Smooth muscle cell (in vitro differentiated cells): Measurements from ENCODE around the gene IRF5. TPM values are rescaled to one million over a fixed set of nuclear protein-coding genes. Genes with fewer than 3 reads are reported as not detected.

ENCODE experiments used
- DNase-seq: peaks from one replicate; lab custom pipeline; 2025; ENCODE audit not compliant: unreplicated experiment; lab: John Stamatoyannopoulos, UW
- H2AFZ ChIP-seq: fragments of 200-600 bp; sonication (generic); 2 replicates; pipeline ENCODE4 v1.6.0; 2016; ENCODE audit warnings: antibody characterized with exemption, low read depth, mild to moderate bottlenecking
- H3F3A ChIP-seq: fragments of 200-600 bp; sonication (generic); 2 replicates; pipeline ENCODE4 v1.6.0; 2017; ENCODE audit warnings: antibody characterized with exemption, low read depth
- H3K27ac ChIP-seq: fragments of 200-600 bp; sonication (generic); 2 replicates; pipeline ENCODE4 v1.5.1; 2016; ENCODE audit warnings: low read depth, mild to moderate bottlenecking
- H3K27me3 ChIP-seq: fragments of 200-600 bp; sonication (generic); 2 replicates; pipeline ENCODE4 v1.6.1; 2016; ENCODE audit warnings: low read depth, mild to moderate bottlenecking
- H3K36me3 ChIP-seq: fragments of 200-600 bp; sonication (generic); 2 replicates; pipeline ENCODE4 v1.5.1; 2016; ENCODE audit warnings: low read depth
- H3K4me1 ChIP-seq: fragments of 200-600 bp; sonication (generic); 2 replicates; pipeline ENCODE4 v1.5.1; 2016; ENCODE audit warnings: low read depth
- H3K4me2 ChIP-seq: fragments of 200-600 bp; sonication (generic); 2 replicates; pipeline ENCODE4 v1.6.0; 2016; ENCODE audit warnings: mild to moderate bottlenecking
- H3K4me3 ChIP-seq: fragments of 200-600 bp; sonication (generic); 2 replicates; pipeline ENCODE4 v1.5.1; 2016; ENCODE audit warnings: mild to moderate bottlenecking
- H3K79me2 ChIP-seq: fragments of 200-600 bp; sonication (generic); 2 replicates; pipeline ENCODE4 v1.6.0; 2016; ENCODE audit warnings: low read depth, mild to moderate bottlenecking
- H3K9ac ChIP-seq: fragments of 200-600 bp; sonication (generic); 2 replicates; pipeline ENCODE4 v1.6.0; 2016; ENCODE audit warnings: low read depth
- H3K9me3 ChIP-seq: fragments of 200-600 bp; sonication (generic); replicated peaks from 2 replicates; pipeline ENCODE4 v1.5.1; 2016; ENCODE audit warnings: low read depth
- H4K20me1 ChIP-seq: fragments of 200-600 bp; sonication (generic); 2 replicates; pipeline ENCODE4 v1.6.0; 2016; ENCODE audit warnings: low read depth
- WGBS: methylation state at CpG from one replicate; pipeline ENCODE4 v1.1.7; 2016; ENCODE audit warnings: low lambda C conversion rate; 5-methylcytosine and 5-hydroxymethylcytosine counted together
- polyA plus RNA-seq: library from polyadenylated mRNA; unstranded; fragments of >200 nt; fragmentation: Nextera tagmentation; extraction: Ambion mirVana; gene quantifications from 2 replicates; pipeline ENCODE4 v1.2.1, GENCODE V29; 2016
- total RNA-seq: library from RNA; depleted of rRNA; stranded (reverse); fragments of >200 nt; gene quantifications from 2 replicates; pipeline ENCODE4 v1.2.3, GENCODE V29; 2014
- TF ChIP-seq, protein P1 (sequence below): fragments of 200-600 bp; sonication (generic); IDR thresholded peaks from 2 replicates; pipeline ENCODE4 v1.5.1; 2017; ENCODE audit warnings: borderline replicate concordance, mild to moderate bottlenecking, antibody characterized with exemption; ENCODE audit not compliant: insufficient read depth, poor library complexity, severe bottlenecking

IRF5 gene
- total and polyA plus RNA-seq, 2 experiments from 2014 or later: 0.35 to 0.76 TPM

DNA sequence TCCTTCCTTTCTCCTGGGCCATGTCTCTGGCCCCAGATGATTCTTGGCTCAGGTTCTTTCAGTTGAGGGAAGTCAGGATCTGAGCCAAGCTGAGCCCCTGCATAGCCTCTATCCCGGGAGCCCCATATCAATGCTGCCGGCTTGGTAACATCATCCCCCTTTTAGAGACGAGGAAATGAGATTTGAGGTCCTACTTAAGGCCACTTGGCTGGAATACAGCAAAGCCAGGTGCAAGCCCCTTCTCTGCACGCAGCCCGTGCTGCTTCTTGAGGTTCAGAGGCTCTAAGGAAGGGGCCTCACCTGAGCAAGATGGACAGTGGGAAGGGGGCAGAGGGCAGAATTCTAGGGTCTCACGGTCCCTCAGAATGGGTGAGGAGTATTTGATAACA, 2.4 kb upstream of the IRF5 start:
- Histone ChIP-seq H3K36me3 (no peaks in the 10 kb centered on the region), H3F3A (no peaks in the 10 kb centered on the region)

DNA sequence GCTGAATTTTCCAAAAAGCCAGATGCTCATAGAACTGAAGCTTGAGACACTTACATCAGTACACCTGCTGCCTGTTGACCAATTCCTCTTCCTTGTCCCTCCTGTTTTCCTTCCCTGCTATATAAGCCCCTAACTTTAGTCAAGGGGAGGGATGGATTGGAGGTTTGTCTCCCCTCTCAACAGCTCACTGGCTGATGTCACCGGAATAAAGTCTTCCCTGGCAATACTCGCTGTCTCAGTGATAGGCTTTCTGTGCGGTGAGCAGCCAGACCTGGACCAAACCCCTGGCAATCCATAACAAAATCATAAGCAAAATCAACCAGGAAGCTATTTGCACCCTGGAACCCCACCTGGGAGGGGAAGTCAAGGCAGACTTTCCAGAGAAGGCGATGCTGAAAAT, 929 bp upstream of the IRF5 start:
- H4K20me1 ChIP-seq: no peaks in the 10 kb centered on the region
- H3K27ac ChIP-seq: no peak overlapping the region
- H3F3A ChIP-seq: no peaks in the 10 kb centered on the region
- H3K9ac ChIP-seq: no peak overlapping the region
- 97% methylated on average over 4 of the region's 4 CpGs for WGBS
- H3K4me1 ChIP-seq: no peaks in the 10 kb centered on the region
- TF ChIP-seq, protein P1, sequence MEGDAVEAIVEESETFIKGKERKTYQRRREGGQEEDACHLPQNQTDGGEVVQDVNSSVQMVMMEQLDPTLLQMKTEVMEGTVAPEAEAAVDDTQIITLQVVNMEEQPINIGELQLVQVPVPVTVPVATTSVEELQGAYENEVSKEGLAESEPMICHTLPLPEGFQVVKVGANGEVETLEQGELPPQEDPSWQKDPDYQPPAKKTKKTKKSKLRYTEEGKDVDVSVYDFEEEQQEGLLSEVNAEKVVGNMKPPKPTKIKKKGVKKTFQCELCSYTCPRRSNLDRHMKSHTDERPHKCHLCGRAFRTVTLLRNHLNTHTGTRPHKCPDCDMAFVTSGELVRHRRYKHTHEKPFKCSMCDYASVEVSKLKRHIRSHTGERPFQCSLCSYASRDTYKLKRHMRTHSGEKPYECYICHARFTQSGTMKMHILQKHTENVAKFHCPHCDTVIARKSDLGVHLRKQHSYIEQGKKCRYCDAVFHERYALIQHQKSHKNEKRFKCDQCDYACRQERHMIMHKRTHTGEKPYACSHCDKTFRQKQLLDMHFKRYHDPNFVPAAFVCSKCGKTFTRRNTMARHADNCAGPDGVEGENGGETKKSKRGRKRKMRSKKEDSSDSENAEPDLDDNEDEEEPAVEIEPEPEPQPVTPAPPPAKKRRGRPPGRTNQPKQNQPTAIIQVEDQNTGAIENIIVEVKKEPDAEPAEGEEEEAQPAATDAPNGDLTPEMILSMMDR: no peak
- no peak overlapping the region for H3K4me3 ChIP-seq
- no peak overlapping the region for H2AFZ ChIP-seq
- no peaks in the 10 kb centered on the region for H3K36me3 ChIP-seq
- peaks cover 73% of the 10 kb centered on the region for H3K27me3 ChIP-seq
- H3K4me2 ChIP-seq: no peak overlapping the region
- H3K9me3 ChIP-seq: no peaks in the 10 kb centered on the region
- H3K79me2 ChIP-seq: no peaks in the 10 kb centered on the region
- no peak for DNase-seq

More for the DNA sequence above, 2.4 kb upstream of the IRF5 start:
- WGBS: 92% methylated on average over 6 of the region's 6 CpGs
- Histone ChIP-seq H3K79me2 (no peaks in the 10 kb centered on the region), H3K4me2 (no peak overlapping the region), H4K20me1 (no peaks in the 10 kb centered on the region), H3K9me3 (no peaks in the 10 kb centered on the region), H3K9ac (no peak overlapping the region), H3K4me1 (no peaks in the 10 kb centered on the region), H3K27ac (no peak overlapping the region), H3K4me3 (no peak overlapping the region), H3K27me3 (peaks cover 63% of the 10 kb centered on the region), H2AFZ (no peak overlapping the region)
- DNase-seq: no peak
- TF ChIP-seq, protein P1: no peak

DNA sequence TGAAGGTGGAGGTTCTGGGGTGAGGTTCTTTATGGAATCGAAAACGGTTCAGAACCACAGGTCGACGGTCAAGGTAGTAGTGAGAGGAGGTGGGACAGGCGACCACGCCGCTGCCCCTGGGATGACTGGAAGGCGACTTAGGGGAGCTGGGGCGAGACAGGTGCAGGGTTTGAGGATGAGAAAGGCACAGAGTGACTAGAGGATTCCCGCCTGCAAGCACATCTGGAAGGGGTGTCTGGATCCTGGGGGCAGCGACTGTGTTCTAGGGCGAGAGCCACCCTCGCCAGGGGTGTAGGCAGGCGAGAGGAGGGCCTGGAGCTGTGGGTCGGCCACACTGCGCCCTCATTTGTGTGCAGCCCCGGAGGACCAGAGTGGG, 468 bp upstream of the IRF5 start:
- Histone ChIP-seq H3F3A (no peaks in the 10 kb centered on the region), H3K9me3 (no peaks in the 10 kb centered on the region), H3K4me2 (no peak overlapping the region), H3K4me1 (no peaks in the 10 kb centered on the region), H3K27me3 (peaks cover 73% of the 10 kb centered on the region), H3K4me3 (peak overlapping the region; percentile 50), H4K20me1 (no peaks in the 10 kb centered on the region), H3K9ac (no peak overlapping the region), H3K79me2 (no peaks in the 10 kb centered on the region), H3K36me3 (no peaks in the 10 kb centered on the region), H3K27ac (no peak overlapping the region), H2AFZ (no peak overlapping the region)
- DNase-seq: no peak
- TF ChIP-seq, protein P1: no peak
- WGBS: 76% methylated on average over 17 of the region's 17 CpGs

DNA sequence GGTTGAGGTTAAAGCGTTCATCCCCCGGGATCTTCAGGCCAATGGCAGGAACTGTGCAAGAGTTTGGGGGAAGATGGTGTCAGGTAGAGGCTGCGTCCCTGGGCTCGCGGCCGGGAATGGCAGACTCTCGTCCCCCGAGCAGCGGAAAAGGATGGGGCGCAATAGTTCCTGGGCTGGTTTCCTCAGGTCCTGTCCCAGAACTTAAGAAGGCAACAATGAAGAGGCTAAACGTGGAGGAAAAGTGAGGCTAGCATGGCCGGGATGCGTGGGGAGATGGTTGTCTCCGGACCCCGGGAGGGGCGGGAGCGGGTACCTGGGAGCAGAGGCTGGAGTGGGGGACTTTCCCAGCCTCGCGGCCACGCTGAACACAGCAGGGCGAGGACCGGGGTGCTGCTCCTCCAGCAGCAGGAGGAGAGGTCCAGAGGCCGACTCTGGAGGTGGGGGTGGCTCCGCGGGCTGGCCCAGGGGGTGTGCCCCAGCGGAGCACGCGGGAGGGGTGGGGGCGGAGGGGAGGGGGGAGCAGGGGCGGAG, 882 bp downstream of the IRF5 start:
- Histone ChIP-seq H3K9me3 (no peaks in the 10 kb centered on the region), H3K4me3 (peak overlapping the region; percentile 50), H3K4me1 (no peaks in the 10 kb centered on the region), H3K4me2 (peak overlapping the region; percentile 96), H3K27me3 (peaks cover 73% of the 10 kb centered on the region), H3F3A (no peaks in the 10 kb centered on the region), H4K20me1 (no peaks in the 10 kb centered on the region), H3K36me3 (no peaks in the 10 kb centered on the region), H2AFZ (peak overlapping the region; percentile 37), H3K79me2 (no peaks in the 10 kb centered on the region), H3K27ac (no peak overlapping the region), H3K9ac (no peak overlapping the region)
- no peak for DNase-seq
- WGBS: 11% methylated on average over 22 of the region's 30 CpGs
- TF ChIP-seq, protein P1: no peak
